Measurements from ENCODE around the gene CDC42BPB. TPM values are rescaled to one million over a fixed set of nuclear protein-coding genes. Genes with fewer than 3 reads are reported as not detected.

Gene CDC42BPB
- total and polyA plus RNA-seq, 2 of the 13 experiments (the other 11 are each of a cell fraction or from before 2014, with no cell fraction given), result 19.7 to 32.3 TPM

GRCh38 chr14:103103461-103104388, 46.4 kb upstream of the CDC42BPB start (continued):
- TF ChIP-seq, protein P1, sequence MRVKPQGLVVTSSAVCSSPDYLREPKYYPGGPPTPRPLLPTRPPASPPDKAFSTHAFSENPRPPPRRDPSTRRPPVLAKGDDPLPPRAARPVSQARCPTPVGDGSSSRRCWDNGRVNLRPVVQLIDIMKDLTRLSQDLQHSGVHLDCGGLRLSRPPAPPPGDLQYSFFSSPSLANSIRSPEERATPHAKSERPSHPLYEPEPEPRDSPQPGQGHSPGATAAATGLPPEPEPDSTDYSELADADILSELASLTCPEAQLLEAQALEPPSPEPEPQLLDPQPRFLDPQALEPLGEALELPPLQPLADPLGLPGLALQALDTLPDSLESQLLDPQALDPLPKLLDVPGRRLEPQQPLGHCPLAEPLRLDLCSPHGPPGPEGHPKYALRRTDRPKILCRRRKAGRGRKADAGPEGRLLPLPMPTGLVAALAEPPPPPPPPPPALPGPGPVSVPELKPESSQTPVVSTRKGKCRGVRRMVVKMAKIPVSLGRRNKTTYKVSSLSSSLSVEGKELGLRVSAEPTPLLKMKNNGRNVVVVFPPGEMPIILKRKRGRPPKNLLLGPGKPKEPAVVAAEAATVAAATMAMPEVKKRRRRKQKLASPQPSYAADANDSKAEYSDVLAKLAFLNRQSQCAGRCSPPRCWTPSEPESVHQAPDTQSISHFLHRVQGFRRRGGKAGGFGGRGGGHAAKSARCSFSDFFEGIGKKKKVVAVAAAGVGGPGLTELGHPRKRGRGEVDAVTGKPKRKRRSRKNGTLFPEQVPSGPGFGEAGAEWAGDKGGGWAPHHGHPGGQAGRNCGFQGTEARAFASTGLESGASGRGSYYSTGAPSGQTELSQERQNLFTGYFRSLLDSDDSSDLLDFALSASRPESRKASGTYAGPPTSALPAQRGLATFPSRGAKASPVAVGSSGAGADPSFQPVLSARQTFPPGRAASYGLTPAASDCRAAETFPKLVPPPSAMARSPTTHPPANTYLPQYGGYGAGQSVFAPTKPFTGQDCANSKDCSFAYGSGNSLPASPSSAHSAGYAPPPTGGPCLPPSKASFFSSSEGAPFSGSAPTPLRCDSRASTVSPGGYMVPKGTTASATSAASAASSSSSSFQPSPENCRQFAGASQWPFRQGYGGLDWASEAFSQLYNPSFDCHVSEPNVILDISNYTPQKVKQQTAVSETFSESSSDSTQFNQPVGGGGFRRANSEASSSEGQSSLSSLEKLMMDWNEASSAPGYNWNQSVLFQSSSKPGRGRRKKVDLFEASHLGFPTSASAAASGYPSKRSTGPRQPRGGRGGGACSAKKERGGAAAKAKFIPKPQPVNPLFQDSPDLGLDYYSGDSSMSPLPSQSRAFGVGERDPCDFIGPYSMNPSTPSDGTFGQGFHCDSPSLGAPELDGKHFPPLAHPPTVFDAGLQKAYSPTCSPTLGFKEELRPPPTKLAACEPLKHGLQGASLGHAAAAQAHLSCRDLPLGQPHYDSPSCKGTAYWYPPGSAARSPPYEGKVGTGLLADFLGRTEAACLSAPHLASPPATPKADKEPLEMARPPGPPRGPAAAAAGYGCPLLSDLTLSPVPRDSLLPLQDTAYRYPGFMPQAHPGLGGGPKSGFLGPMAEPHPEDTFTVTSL (CRISPR knock-in tag; IDR thresholded peaks at IDR 0.05; ENCODE audit: borderline replicate concordance), result peak; percentile 58; the same call in 1 of the 2 replicates
- no peak for TF ChIP-seq MAF1 (CRISPR knock-in tag; IDR thresholded peaks at IDR 0.05; ENCODE audit: borderline replicate concordance)
- TF ChIP-seq ZNF724P (CRISPR knock-in tag; IDR thresholded peaks at IDR 0.05; ENCODE audit: borderline replicate concordance), result peak; percentile 79; the same call in 1 of the 2 replicates
- TF ChIP-seq ZNF660 (CRISPR knock-in tag; IDR thresholded peaks at IDR 0.05; ENCODE audit: borderline replicate concordance, low read depth), result no peak
- TF ChIP-seq FOXJ3 (CRISPR knock-in tag; IDR thresholded peaks at IDR 0.05; ENCODE audit: borderline replicate concordance), result no peak
- TF ChIP-seq TBX3 (IDR thresholded peaks at IDR 0.05; ENCODE audit: borderline replicate concordance), result peak; percentile 66; the same call in 1 of the 2 replicates
- TF ChIP-seq, protein P2, sequence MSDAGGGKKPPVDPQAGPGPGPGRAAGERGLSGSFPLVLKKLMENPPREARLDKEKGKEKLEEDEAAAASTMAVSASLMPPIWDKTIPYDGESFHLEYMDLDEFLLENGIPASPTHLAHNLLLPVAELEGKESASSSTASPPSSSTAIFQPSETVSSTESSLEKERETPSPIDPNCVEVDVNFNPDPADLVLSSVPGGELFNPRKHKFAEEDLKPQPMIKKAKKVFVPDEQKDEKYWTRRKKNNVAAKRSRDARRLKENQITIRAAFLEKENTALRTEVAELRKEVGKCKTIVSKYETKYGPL (CRISPR knock-in tag; IDR thresholded peaks at IDR 0.05), result no peak
- TF ChIP-seq NBN (conservative IDR thresholded peaks at IDR 0.05), result no peak
- no peak for TF ChIP-seq ZNF737 (CRISPR knock-in tag; IDR thresholded peaks at IDR 0.05; ENCODE audit: borderline replicate concordance)
- no peak for TF ChIP-seq ZNF280B (CRISPR knock-in tag; IDR thresholded peaks at IDR 0.05; ENCODE audit: borderline replicate concordance)
- TF ChIP-seq FOXA1 (IDR thresholded peaks at IDR 0.05), result peak; percentile 66
- TF ChIP-seq FOXA1 (CRISPR knock-in tag; IDR thresholded peaks at IDR 0.05), result peak; percentile 54
- peak; percentile 10; the same call in 1 of the 2 replicates for TF ChIP-seq ZNF281 (CRISPR knock-in tag; IDR thresholded peaks at IDR 0.05; ENCODE audit: borderline replicate concordance)
- no peak; the same call in 1 of the 2 replicates for TF ChIP-seq U2AF2 (IDR thresholded peaks at IDR 0.05; ENCODE audit: low read depth, low read length)
- TF ChIP-seq SIN3B (IDR thresholded peaks at IDR 0.05; ENCODE audit: low read length), result no peak
